MM.1S (cell line): ENCODE measurements around the gene ZNF146.

Source experiments
- EZH2 ChIP-seq: fragments of 300-600 bp; sonication (generic); optimal IDR thresholded peaks from 2 replicates; pipeline ENCODE3; 2017; ENCODE audit warnings: low read depth, mild to moderate bottlenecking, antibody characterized with exemption, low read length, mixed read lengths
- EZH2phosphoT487 ChIP-seq: fragments of 300-600 bp; sonication (generic); IDR thresholded peaks from 2 replicates; pipeline ENCODE4 v1.6.1; 2018; ENCODE audit warnings: antibody characterized with exemption, low read length
- TF ChIP-seq, protein P1 (sequence below): fragments of 300-600 bp; sonication (generic); IDR thresholded peaks from 2 replicates; pipeline ENCODE4 v1.5.1; 2016; ENCODE audit warnings: antibody characterized with exemption, low read length, mixed read lengths

DNA sequence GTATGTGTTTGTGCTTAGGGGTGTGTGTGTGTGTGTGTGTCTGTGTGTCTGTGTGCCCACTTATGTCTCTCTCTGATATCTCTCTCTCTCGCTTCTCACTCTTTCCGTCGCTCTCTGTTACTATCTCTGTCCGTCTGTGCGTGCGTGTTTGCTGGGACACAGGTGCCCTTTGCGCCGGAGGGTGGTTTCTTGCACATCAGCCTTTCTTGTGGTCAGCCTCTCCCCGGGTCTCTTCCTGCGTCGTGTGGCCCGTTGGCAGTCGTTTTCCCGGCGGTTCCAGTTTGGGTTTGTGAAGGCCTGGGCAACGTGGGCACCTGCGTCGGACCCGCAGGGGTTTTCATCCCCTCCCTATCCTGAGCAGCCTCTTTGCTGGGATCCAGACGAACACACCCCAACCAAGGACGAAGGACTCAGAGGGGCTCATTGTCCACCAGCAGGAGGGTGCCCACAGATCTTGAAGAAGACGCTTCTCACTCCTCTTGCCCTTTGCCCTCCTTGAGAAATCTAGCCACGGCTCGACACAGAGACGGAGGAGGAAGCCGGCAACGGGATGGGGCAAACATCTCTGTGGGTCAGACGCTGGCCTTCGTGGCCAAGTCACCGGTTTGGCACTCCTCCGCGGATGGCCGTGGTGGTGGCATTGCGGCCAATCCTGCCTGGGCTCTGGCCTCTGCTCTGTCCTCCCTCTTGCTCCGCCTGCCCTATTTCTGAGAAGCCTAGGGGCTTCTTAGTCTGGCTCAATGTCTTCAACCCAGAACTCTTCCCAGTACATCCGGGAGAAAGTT lies 52.3 kb downstream of the ZNF146 start:
- TF ChIP-seq, protein P1, sequence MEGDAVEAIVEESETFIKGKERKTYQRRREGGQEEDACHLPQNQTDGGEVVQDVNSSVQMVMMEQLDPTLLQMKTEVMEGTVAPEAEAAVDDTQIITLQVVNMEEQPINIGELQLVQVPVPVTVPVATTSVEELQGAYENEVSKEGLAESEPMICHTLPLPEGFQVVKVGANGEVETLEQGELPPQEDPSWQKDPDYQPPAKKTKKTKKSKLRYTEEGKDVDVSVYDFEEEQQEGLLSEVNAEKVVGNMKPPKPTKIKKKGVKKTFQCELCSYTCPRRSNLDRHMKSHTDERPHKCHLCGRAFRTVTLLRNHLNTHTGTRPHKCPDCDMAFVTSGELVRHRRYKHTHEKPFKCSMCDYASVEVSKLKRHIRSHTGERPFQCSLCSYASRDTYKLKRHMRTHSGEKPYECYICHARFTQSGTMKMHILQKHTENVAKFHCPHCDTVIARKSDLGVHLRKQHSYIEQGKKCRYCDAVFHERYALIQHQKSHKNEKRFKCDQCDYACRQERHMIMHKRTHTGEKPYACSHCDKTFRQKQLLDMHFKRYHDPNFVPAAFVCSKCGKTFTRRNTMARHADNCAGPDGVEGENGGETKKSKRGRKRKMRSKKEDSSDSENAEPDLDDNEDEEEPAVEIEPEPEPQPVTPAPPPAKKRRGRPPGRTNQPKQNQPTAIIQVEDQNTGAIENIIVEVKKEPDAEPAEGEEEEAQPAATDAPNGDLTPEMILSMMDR = no peak
- TF ChIP-seq EZH2 (no peak), EZH2phosphoT487 (no peak)
